HG03039 (cell line): ENCODE measurements around the gene UBE2G2.

ENCODE experiments used
- ATAC-seq: cut with Tn5 transposase; IDR thresholded peaks from one replicate; pipeline ENCODE4 v1.9.1; 2021; ENCODE audit warnings: mild to moderate bottlenecking, moderate library complexity; ENCODE audit not compliant: unreplicated experiment

The UBE2G2 gene

GRCh38 chr21:44801468-44802395 is at the start of gene UBE2G2:
UBE2G2 (minus strand) TSS chr21:44801820; CDS start chr21:44801748, 72 bp downstream.
- peak; percentile 66 for ATAC-seq

GRCh38 chr21:44850905-44851657 is 49.5 kb upstream of the UBE2G2 start:
- ATAC-seq = no peak

GRCh38 chr21:44850208-44850800 is 48.7 kb upstream of the UBE2G2 start:
- no peak for ATAC-seq

DNA sequence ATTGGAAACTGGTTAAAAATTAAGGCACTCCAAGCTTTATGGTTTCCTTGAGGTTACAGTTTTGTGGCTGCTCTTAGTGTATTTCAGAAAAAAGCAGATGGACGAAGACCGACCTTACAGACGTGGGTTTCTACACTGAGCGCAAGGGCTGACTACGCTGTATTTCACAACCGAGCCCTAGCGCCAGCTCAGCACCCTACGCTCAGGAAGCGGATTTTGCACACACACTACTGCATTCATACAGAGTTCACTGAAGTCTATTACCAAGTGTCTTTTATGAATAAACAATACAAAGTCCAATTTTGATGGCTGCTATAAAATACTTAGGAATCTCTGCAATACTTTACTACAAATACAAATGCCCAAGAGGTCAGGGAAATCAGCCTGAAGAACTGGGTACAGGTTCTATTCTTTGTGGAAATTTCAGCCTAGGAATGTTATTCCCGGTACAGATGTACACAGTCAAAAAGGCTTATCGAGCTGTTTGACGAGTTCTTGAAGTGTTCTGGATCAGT is 48.1 kb upstream of the UBE2G2 start:
- ATAC-seq = no peak

GRCh38 chr21:44848821-44849521 is 47.4 kb upstream of the UBE2G2 start:
- no peak for ATAC-seq

GRCh38 chr21:44847261-44848056 is 45.8 kb upstream of the UBE2G2 start:
- no peak for ATAC-seq

- no peak for ATAC-seq
Measured at GRCh38 chr21:44846485-44847260, 45.1 kb upstream of the UBE2G2 start.

DNA sequence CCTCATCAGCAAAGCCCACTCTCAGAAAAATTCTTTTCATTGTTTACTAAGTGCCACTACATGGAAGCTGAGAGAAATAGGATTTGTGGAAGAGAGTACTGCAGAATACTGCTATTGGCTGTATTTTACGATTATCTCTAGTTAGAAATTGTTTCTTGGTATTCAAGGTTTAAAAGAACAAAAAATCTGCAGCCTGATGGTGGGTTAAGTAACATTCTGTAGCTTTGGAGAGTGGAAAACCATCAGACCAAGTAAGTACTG is 44.5 kb upstream of the UBE2G2 start:
- no peak for ATAC-seq

DNA sequence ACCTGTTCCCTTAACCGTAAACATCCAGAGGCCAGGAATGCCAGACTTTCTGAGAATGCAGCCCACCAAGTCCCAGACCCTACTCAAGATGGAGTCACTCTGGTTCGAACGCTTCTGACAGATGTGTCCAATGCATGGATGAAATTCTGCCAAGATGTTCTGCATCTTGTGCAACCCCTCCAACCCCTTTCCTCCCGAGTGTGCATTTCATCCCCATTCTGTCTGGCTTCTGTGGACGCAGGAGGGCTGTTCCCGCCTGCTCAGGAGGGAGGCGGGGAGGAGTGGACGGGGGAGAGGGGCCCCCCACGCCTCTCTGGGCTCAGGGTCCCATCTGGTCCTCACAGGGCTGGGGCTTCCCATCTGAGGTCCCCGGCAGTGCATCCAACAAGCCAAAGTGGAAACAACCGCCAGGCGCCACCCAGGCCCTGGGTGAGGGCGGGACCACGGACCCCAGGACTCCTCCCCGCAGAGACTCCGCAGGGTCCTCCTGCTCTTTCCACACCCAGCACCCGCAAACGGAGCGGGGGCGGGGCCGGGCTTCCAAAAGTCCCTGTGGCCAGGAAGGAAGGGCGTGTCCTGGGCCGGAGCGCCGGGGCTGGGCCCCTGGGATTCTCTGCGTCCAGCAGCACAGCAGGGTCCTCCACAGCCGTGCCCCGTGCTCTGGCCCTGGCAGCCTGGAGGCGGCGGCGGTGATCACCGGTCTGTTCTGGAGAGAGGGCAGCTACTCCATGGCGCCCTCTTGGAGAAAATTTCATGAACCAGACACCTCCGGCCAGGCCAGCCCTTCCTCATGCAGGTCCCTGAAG is 44.0 kb upstream of the UBE2G2 start:
- peak; percentile 45 for ATAC-seq

- no peak for ATAC-seq
Measured at GRCh38 chr21:44844256-44844655, 42.6 kb upstream of the UBE2G2 start.

- no peak for ATAC-seq
Measured at GRCh38 chr21:44842721-44843445, 41.3 kb upstream of the UBE2G2 start.

DNA sequence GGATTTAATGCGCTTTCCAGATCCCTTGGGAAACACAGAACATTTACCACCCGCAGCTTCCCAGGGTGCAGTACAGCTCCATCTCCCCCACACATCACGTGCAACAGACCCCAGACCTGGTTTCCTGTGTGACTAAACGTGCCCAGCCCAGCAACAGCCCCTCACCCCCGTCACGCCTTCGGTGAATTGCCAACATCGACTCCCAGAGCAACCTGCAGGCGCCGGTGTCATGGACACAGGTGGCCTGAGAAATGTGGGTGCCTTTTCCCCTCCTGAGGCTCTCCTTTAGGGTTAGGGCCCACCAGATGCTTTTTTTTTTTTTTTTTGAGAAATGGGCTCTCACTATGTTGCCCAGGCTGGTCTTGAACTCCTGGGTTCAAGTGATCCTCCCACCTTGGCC is 40.5 kb upstream of the UBE2G2 start:
- ATAC-seq = no peak

- no peak for ATAC-seq
Measured at GRCh38 chr21:44840771-44841170, 39.2 kb upstream of the UBE2G2 start.

DNA sequence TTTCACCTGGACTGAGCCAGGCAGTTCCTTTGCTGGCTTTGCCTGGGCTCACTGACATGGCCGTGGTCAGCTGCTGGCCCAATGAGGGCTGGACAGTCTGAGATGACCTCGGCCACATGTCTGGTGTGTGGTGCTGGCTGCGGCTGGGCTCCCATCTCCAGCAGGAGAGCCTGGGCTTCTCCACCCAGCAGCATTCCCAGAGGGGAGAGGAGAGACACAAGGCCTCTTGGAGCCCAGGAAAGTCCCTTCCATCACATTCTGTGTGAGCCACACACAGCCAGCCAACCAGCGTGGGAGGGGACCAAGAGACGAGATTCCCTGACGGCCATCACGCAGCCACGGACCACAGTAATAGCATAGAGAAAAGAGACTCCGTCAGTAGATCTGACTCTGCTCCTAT is 37.3 kb upstream of the UBE2G2 start:
- ATAC-seq = no peak

DNA sequence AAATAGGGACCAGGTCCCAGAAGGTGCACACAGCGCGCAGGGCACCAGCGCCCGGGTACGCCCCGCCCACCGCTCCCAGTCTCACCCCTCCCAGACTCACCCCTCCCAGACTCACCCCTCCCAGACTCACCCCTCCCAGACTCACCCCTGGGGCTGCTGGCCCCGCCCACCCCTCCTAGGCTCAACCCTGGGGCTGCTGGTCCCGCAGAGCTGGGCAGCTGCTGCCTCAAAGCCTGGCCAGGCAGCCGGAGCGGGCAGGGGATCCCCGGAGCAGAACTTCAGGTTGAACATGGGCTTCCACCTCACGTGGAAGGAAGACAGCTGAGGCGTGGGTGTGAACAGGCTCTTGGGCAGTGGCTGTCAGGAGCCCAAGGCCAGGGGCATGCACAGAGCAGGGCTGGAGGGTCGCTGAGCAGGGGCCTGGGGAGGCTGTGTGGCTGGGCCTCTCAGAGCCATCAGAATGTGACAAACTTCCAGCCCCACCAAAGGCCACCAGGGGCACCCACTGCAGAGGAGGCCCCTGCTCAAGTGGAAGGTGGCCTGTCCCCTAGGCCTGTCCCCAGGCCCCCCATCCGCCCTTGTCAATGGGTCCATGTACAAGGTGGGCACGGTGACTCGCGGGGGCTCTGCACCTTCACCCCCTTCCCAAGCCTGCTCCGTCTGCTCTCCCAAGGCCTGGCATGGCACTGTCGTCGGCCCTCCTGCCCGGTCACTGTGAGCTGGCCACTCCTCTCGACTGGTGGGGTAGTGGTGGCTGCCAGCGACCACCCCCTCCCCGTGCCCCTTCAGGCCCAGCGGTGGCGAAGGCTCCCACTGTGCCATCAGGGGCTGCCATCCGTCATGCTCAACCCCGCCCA is 36.6 kb upstream of the UBE2G2 start:
- no peak for ATAC-seq

DNA sequence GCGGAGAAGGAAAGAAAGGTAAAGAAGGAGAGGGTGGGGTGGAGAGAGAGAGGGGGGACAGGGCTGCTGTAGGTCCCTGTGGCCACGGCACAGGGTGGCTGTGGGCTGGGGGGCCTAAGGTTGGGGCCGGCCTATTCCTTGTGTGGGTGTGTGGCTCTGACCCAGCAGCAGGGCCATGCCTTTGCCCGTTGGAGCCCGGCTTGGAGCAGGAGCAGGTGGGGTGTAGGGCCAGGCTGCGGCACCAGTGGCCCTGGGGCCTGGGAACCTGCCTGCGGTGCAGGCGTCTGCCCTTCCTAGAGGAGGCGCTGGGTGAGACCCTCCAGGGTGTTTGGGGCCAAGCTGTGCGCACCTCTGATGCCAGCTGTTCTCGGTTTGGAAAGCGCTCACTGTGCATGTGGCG is 35.9 kb upstream of the UBE2G2 start:
- no peak for ATAC-seq
